ENCODE results near the gene ELMO3. TPM values are rescaled to one million over a fixed set of nuclear protein-coding genes. Genes with fewer than 3 reads are reported as not detected.

Gene ELMO3
- total and polyA plus RNA-seq, 8 donors, result 14.6 to 52.4 (median 23.6) TPM

GRCh38 chr16:67211674-67212073 is 12.7 kb downstream of the ELMO3 start:
- FAIRE-seq (no peak), DNase-seq (no peak), ATAC-seq (no peak)
- H3K27me3 ChIP-seq, result no peaks in the 10 kb centered on the region
- no peak overlapping the region for H3K4me3 ChIP-seq
- no peak overlapping the region for H3K27ac ChIP-seq
- intact Hi-C loops (cut with DNase I), result no loop called here
- no peaks in the 10 kb centered on the region for H3K36me3 ChIP-seq
- TF ChIP-seq CTCF (IDR thresholded peaks at IDR 0.05), result no peak
- no peaks in the 10 kb centered on the region for H3K9me3 ChIP-seq
- 85 to 87% methylated on average over 7 of the region's 7 CpGs for WGBS, 2 donors
- peaks cover 20 to 23% (median 23%) of the 10 kb centered on the region in 3 donors for H3K4me1 ChIP-seq

GRCh38 chr16:67212766-67213165 is 13.8 kb downstream of the ELMO3 start:
- FAIRE-seq (no peak), ATAC-seq (no peak), DNase-seq (no peak)
- H3K4me3 ChIP-seq, result no peak overlapping the region
- no peak for TF ChIP-seq CTCF (IDR thresholded peaks at IDR 0.05)
- H3K4me1 ChIP-seq, result peaks cover 20 to 23% (median 23%) of the 10 kb centered on the region in 3 donors
- no peaks in the 10 kb centered on the region for H3K9me3 ChIP-seq
- H3K27me3 ChIP-seq, result no peaks in the 10 kb centered on the region
- peak overlapping the region in 2 of 4 donors; percentile 13 to 69 for H3K27ac ChIP-seq
- no peaks in the 10 kb centered on the region for H3K36me3 ChIP-seq
- intact Hi-C loops (cut with DNase I), result no loop called here

- Histone ChIP-seq H3K27ac (peak overlapping the region; percentile 51 to 69 (median 61)), H3K4me3 (no peak overlapping the region), H3K27me3 (no peaks in the 10 kb centered on the region), H3K36me3 (no peaks in the 10 kb centered on the region), H3K4me1 (peaks cover 20 to 23% (median 23%) of the 10 kb centered on the region in 3 donors), H3K9me3 (no peaks in the 10 kb centered on the region)
- FAIRE-seq, result no peak
- TF ChIP-seq CTCF (IDR thresholded peaks at IDR 0.05), result no peak
- ATAC-seq, result peak; percentile 69 to 90 (median 79)
- DNase-seq, result peak in 4 of 6 donors; percentile 62 to 76 (median 73)
- intact Hi-C loops (cut with DNase I), result no loop called here
- WGBS, 2 donors, result 37 to 41% methylated on average over 8 of the region's 8 CpGs
Observed at GRCh38 chr16:67213197-67214019, 14.5 kb downstream of the ELMO3 start.

GRCh38 chr16:67215706-67216105 is 16.8 kb downstream of the ELMO3 start:
- no peak for FAIRE-seq
- intact Hi-C loops (cut with DNase I), result no loop called here
- no peaks in the 10 kb centered on the region for H3K9me3 ChIP-seq
- H3K27me3 ChIP-seq, result no peaks in the 10 kb centered on the region
- H3K27ac ChIP-seq, result no peak overlapping the region
- 76 to 89% methylated on average over 5 of the region's 5 CpGs for WGBS, 2 donors
- TF ChIP-seq CTCF (IDR thresholded peaks at IDR 0.05), result no peak
- no peak for DNase-seq
- no peak overlapping the region for H3K4me3 ChIP-seq
- no peaks in the 10 kb centered on the region for H3K36me3 ChIP-seq
- no peak for ATAC-seq
- H3K4me1 ChIP-seq, result peaks cover 20 to 23% (median 23%) of the 10 kb centered on the region in 3 donors

Measured in pancreas (tissue), 10 donors.